Measurements from ENCODE around the gene EXOC5.

- TF ChIP-seq, protein P1, sequence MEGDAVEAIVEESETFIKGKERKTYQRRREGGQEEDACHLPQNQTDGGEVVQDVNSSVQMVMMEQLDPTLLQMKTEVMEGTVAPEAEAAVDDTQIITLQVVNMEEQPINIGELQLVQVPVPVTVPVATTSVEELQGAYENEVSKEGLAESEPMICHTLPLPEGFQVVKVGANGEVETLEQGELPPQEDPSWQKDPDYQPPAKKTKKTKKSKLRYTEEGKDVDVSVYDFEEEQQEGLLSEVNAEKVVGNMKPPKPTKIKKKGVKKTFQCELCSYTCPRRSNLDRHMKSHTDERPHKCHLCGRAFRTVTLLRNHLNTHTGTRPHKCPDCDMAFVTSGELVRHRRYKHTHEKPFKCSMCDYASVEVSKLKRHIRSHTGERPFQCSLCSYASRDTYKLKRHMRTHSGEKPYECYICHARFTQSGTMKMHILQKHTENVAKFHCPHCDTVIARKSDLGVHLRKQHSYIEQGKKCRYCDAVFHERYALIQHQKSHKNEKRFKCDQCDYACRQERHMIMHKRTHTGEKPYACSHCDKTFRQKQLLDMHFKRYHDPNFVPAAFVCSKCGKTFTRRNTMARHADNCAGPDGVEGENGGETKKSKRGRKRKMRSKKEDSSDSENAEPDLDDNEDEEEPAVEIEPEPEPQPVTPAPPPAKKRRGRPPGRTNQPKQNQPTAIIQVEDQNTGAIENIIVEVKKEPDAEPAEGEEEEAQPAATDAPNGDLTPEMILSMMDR (IDR thresholded peaks at IDR 0.05), result no peak
- TF ChIP-seq POLR2AphosphoS5 (IDR thresholded peaks at IDR 0.05) (no peak), EP300 (IDR thresholded peaks at IDR 0.05) (no peak), POLR2A (IDR thresholded peaks at IDR 0.05) (no peak)
These were observed 98.8 kb downstream of the EXOC5 start for GRCh38 chr14:57169901-57170300.

All from gastroesophageal sphincter (tissue), 3 donors.